ENCODE results near the gene KIF13A.
"Not testable (repeated sequence)": the region's sequence is repeated elsewhere in the genome, so short reads cannot be mapped to it uniquely, and the experiment has no call there.

Gene KIF13A

DNA sequence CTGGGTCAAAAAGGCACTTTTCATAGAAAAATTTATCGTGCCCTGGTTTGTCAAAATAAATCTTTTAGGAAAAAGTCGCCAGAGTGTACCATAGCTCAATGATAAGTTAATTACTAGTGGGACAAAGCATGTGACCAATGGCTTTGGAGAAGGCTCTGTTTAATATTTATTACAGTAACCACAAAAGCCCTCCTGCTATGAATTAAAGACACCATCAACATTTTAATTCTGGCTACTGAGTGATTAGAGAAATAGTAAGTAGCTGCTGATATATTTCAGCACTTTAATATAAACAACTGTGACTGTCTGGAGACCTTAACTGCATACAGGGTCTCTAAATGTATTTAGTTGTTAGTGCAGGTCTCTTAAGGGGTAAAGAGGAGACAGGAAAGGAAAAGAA, 38.3 kb downstream of the KIF13A start:
- Histone ChIP-seq H3K36me3 (ENCODE audit: control insufficient read depth, insufficient read depth, low read length) (no peaks in the 10 kb centered on the region), H3K4me3 (ENCODE audit: extremely low read depth, insufficient read depth, low read length, poor library complexity, severe bottlenecking) (no peak overlapping the region), H3K9me3 (ENCODE audit: control insufficient read depth, low read length) (no peaks in the 10 kb centered on the region), H3K4me1 (ENCODE audit: control insufficient read depth, insufficient read depth, low read length, poor library complexity, severe bottlenecking) (no peaks in the 10 kb centered on the region), H3K27ac (ENCODE audit: low read depth, low read length, severe bottlenecking) (no peak overlapping the region)
- 100% methylated on average over 1 of the region's 2 CpGs; no CpG with 5 or more reads in 1 of the 2 experiments for WGBS, 2 experiments (ENCODE audit: insufficient coverage in 2 of 2)

DNA sequence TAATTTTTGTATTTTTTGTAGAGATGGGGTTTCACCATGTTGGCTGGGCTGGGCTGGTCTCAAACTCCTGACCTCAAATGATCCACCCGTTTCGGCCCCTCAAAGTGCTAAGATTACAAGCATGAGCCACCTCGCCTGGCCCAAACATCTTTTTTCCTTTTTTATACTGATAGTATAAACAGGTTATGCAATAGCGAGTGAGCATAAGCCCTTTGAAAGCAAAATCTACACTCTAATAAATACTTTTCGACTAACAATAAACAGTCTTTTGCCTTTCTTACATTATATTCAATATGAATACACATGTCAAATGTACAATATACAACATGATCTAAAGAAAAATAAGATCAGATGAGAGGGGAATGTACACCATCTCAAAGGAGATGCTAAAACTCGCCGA, 38.7 kb downstream of the KIF13A start:
- no peaks in the 10 kb centered on the region for H3K9me3 ChIP-seq (ENCODE audit: control insufficient read depth, low read length)
- no peak overlapping the region for H3K27ac ChIP-seq (ENCODE audit: low read depth, low read length, severe bottlenecking)
- no peaks in the 10 kb centered on the region for H3K36me3 ChIP-seq (ENCODE audit: control insufficient read depth, insufficient read depth, low read length)
- H3K4me3 ChIP-seq (ENCODE audit: extremely low read depth, insufficient read depth, low read length, poor library complexity, severe bottlenecking): no peak overlapping the region
- H3K4me1 ChIP-seq (ENCODE audit: control insufficient read depth, insufficient read depth, low read length, poor library complexity, severe bottlenecking): no peaks in the 10 kb centered on the region
- 75% methylated on average over 2 of the region's 7 CpGs; no CpG with 5 or more reads in 1 of the 2 experiments for WGBS, 2 experiments (ENCODE audit: insufficient coverage in 2 of 2)

DNA sequence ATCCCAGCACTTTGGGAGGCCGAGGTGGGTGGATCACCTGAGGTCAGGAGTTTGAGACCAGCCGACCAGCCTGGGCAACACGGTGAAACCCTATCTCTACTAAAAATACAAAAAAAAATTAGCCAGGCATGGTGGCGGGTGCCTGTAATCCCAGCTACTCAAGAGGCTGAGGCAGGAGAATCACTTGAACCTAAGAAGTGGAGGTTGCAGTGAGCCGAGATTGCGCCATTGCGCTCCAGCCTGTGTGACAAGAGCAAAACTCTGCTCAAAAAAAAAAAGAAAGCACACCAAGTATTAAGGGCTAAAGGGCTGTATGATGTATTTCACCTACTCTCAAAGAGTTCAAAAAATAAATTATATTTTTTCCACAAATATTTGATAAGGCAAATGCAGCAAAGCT, 39.9 kb downstream of the KIF13A start:
- WGBS, 2 experiments (ENCODE audit: insufficient coverage in 2 of 2): 93% methylated on average over 3 of the region's 7 CpGs; no CpG with 5 or more reads in 1 of the 2 experiments
- H3K4me1 ChIP-seq (ENCODE audit: control insufficient read depth, insufficient read depth, low read length, poor library complexity, severe bottlenecking); H3K27ac ChIP-seq (ENCODE audit: low read depth, low read length, severe bottlenecking); H3K36me3 ChIP-seq (ENCODE audit: control insufficient read depth, insufficient read depth, low read length); H3K9me3 ChIP-seq (ENCODE audit: control insufficient read depth, low read length); H3K4me3 ChIP-seq (ENCODE audit: extremely low read depth, insufficient read depth, low read length, poor library complexity, severe bottlenecking): not testable (repeated sequence)

DNA sequence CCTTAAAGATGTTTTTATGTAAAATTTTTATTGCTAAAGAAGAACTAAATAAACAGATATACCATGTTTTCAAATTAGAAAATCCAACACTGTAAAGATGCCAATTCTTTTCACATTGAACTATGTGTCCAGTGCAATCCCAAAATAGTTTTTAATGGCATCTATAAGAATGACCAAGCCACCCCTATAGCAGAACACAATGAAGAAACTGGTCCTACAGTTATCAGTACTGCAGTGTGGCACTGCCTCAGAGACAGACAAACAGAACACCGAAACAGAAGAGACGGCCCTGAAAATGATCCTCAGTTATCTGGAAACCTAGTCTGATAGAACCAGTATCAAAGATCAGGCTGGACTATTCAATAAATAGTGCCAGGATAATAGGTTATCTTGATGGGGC, 41.9 kb downstream of the KIF13A start:
- WGBS, 2 experiments (ENCODE audit: insufficient coverage in 2 of 2): 83% methylated on average over 1 of the region's 2 CpGs; no CpG with 5 or more reads in 1 of the 2 experiments
- no peak overlapping the region for H3K27ac ChIP-seq (ENCODE audit: low read depth, low read length, severe bottlenecking)
- no peak overlapping the region for H3K4me3 ChIP-seq (ENCODE audit: extremely low read depth, insufficient read depth, low read length, poor library complexity, severe bottlenecking)
- H3K4me1 ChIP-seq (ENCODE audit: control insufficient read depth, insufficient read depth, low read length, poor library complexity, severe bottlenecking): no peaks in the 10 kb centered on the region
- H3K9me3 ChIP-seq (ENCODE audit: control insufficient read depth, low read length): no peaks in the 10 kb centered on the region
- no peaks in the 10 kb centered on the region for H3K36me3 ChIP-seq (ENCODE audit: control insufficient read depth, insufficient read depth, low read length)

DNA sequence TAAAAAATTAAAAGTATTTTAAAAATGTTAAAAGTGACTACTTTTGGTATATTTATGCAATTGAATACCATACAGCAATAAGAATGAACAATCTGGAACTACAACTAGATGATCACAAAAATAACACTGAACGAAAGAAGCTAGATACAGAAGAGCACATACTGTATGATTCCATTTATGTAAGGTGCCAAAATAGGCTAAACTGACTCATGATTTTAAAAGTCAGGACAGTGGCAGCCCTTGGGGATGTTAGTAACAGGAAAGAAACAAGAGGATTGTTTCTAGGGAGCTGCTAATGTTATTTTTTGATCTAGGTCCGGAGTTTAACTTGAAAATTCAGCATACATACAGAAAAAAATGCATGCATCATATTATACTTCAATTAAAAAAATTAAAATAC, 42.3 kb downstream of the KIF13A start:
- no CpG with 5 or more reads among the region's 2 CpGs for WGBS, 2 experiments (ENCODE audit: insufficient coverage in 2 of 2)
- Histone ChIP-seq H3K4me3 (ENCODE audit: extremely low read depth, insufficient read depth, low read length, poor library complexity, severe bottlenecking) (no peak overlapping the region), H3K9me3 (ENCODE audit: control insufficient read depth, low read length) (no peaks in the 10 kb centered on the region), H3K36me3 (ENCODE audit: control insufficient read depth, insufficient read depth, low read length) (no peaks in the 10 kb centered on the region), H3K4me1 (ENCODE audit: control insufficient read depth, insufficient read depth, low read length, poor library complexity, severe bottlenecking) (no peaks in the 10 kb centered on the region), H3K27ac (ENCODE audit: low read depth, low read length, severe bottlenecking) (no peak overlapping the region)

DNA sequence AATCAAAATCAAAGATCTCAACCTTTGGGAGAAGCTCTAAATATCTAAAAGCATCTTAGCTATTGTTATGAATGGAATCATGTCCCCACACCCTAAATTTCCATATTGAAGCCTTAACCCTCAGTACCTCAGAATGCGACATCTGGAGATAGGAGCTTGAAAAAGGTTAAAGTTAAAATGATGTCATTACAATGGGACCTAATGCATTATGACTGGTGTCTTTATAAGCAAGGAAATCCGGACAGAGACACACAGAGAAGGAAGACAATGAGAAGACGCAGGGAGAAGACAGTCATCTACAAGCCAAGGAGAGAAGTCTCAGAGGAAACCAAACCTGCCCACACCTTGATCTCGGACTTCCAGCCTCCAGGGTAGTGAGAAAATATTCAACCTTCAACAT, 46.1 kb downstream of the KIF13A start:
- Histone ChIP-seq H3K9me3 (ENCODE audit: control insufficient read depth, low read length) (no peaks in the 10 kb centered on the region), H3K27ac (ENCODE audit: low read depth, low read length, severe bottlenecking) (no peak overlapping the region), H3K36me3 (ENCODE audit: control insufficient read depth, insufficient read depth, low read length) (no peaks in the 10 kb centered on the region), H3K4me3 (ENCODE audit: extremely low read depth, insufficient read depth, low read length, poor library complexity, severe bottlenecking) (no peak overlapping the region), H3K4me1 (ENCODE audit: control insufficient read depth, insufficient read depth, low read length, poor library complexity, severe bottlenecking) (no peaks in the 10 kb centered on the region)
- 87 to 100% methylated on average over 2 to 3 of the region's 4 CpGs for WGBS, 2 experiments (ENCODE audit: insufficient coverage in 2 of 2)

DNA sequence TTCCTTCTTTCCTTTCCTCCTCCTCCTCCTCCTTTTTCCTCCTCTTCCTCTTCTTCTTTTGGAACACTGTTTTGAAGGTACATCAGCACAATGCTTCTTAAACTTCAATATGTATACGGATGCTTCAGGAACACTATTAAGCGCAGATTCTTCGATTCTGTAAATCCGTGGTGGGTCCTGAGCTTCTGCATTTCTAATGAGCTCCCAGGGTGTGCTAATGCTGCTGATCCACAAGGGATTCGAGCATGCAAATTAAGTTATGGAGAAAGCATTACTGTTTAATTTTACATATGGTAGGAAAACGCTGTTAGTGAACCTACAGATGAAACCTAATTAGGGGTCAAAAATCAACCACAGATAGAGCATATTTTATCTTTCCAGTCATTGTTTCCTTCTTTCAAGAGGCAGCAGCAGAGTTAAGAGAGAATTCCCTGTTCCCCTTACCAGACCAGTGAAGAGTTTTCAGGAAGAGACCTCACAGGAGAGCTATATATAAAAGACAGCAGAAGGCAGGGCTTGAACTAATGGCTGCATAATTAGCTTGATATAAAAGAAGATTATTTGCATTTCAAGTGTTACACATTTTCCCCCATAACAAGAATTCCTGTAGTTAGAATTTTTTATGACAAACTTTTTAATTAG, 47.2 kb downstream of the KIF13A start:
- Histone ChIP-seq H3K4me3 (ENCODE audit: extremely low read depth, insufficient read depth, low read length, poor library complexity, severe bottlenecking) (no peak overlapping the region), H3K4me1 (ENCODE audit: control insufficient read depth, insufficient read depth, low read length, poor library complexity, severe bottlenecking) (no peaks in the 10 kb centered on the region), H3K9me3 (ENCODE audit: control insufficient read depth, low read length) (no peaks in the 10 kb centered on the region), H3K27ac (ENCODE audit: low read depth, low read length, severe bottlenecking) (no peak overlapping the region), H3K36me3 (ENCODE audit: control insufficient read depth, insufficient read depth, low read length) (no peaks in the 10 kb centered on the region)
- 54 to 65% methylated on average over 4 of the region's 6 CpGs for WGBS, 2 experiments (ENCODE audit: insufficient coverage in 2 of 2)

DNA sequence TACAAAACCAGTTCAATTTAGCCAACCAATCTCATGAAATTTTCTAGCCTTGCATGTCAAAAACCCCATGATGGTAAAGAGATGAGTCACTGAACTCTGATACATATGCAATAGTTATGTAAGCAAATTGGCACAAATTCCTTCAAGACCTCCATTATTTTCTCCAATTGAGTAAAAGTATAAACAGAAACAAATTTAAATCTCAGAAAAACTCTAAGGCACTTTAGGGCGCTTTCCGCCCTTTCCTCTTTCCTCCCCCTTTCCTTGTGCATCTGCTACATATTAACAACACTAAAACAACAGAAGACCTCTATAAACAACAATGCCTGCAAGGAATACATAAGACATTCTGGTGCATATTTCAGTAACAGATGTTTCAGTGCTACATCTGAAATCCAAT, 48.5 kb downstream of the KIF13A start:
- Histone ChIP-seq H3K4me1 (ENCODE audit: control insufficient read depth, insufficient read depth, low read length, poor library complexity, severe bottlenecking) (no peaks in the 10 kb centered on the region), H3K27ac (ENCODE audit: low read depth, low read length, severe bottlenecking) (no peak overlapping the region), H3K4me3 (ENCODE audit: extremely low read depth, insufficient read depth, low read length, poor library complexity, severe bottlenecking) (no peak overlapping the region), H3K9me3 (ENCODE audit: control insufficient read depth, low read length) (no peaks in the 10 kb centered on the region), H3K36me3 (ENCODE audit: control insufficient read depth, insufficient read depth, low read length) (no peaks in the 10 kb centered on the region)
- 100% methylated on average over 2 of the region's 2 CpGs for whole genome bisulfite sequencing, 2 experiments (ENCODE audit: insufficient coverage in 2 of 2)

DNA sequence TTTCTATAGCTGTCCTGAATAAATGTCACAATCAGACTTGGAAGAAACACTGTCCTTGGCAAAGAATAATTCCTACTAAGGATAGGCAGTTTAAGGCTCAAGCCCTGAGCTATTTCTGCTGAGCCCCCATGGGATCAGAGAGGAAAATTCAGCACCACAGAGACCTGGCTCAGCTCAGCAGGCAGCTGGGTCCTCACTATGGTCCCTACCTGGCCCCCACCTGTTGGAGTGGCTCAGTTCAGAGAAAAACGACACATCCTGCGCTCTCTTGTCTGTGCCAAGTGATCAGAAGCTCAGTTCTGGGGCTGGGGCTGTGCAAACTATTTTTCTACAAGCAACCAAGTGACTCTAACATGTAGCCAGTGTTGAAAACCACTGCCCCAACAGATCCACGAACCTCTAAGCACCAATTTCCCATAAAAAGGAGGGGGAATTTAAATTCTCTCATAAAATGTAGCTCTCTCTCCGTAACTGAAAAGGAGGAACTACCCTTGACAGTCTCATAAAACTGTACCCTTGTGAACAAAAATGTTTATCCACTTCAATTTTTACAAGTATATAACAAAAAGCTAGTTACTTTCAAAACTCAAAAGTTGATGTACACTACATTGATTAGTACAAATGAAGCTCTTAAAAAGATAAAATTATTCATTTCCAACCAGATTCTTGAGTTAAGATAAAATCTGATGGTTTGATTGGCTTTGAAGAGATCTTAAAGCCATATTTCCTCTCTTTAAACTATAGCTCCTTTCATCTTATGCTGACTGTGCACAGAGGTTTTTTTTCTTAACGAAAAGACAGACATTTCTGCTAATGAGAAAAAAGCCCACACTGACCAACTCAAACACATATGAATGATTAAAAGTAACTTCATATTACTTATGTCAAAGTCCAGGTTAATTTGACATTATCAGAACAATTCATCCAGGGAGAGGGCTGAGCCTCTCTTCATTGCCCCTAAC, 52.0 kb downstream of the KIF13A start:
- Histone ChIP-seq H3K36me3 (ENCODE audit: control insufficient read depth, insufficient read depth, low read length) (no peaks in the 10 kb centered on the region), H3K27ac (ENCODE audit: low read depth, low read length, severe bottlenecking) (no peak overlapping the region), H3K4me1 (ENCODE audit: control insufficient read depth, insufficient read depth, low read length, poor library complexity, severe bottlenecking) (peaks cover 2% of the 10 kb centered on the region), H3K9me3 (ENCODE audit: control insufficient read depth, low read length) (no peaks in the 10 kb centered on the region), H3K4me3 (ENCODE audit: extremely low read depth, insufficient read depth, low read length, poor library complexity, severe bottlenecking) (no peak overlapping the region)
- 72 to 88% methylated on average over 2 of the region's 5 CpGs for WGBS, 2 experiments (ENCODE audit: insufficient coverage in 2 of 2)

DNA sequence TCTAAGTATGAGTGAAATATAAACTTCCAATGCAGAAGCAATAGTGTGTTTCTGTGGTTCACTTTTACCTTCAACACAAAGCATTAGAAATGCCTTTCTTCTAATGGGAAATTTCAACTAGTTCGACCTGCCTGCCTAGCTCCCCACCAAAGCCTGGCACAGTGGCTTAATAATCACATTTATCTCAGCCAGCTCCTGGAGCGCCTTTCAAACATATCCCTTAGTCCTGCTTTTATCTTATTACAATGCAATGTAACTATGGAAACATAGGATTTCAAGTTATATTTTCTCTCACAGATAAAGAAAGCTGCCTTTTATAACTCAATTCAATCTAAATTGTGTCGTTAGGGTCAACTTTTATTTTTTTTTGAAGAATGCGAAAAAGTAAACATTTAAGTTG, 53.7 kb downstream of the KIF13A start:
- H3K36me3 ChIP-seq (ENCODE audit: control insufficient read depth, insufficient read depth, low read length): no peaks in the 10 kb centered on the region
- H3K27ac ChIP-seq (ENCODE audit: low read depth, low read length, severe bottlenecking): no peak overlapping the region
- peaks cover 7% of the 10 kb centered on the region for H3K4me1 ChIP-seq (ENCODE audit: control insufficient read depth, insufficient read depth, low read length, poor library complexity, severe bottlenecking)
- WGBS, 2 experiments (ENCODE audit: insufficient coverage in 2 of 2): 100% methylated on average over 1 of the region's 4 CpGs; no CpG with 5 or more reads in 1 of the 2 experiments
- no peak overlapping the region for H3K4me3 ChIP-seq (ENCODE audit: extremely low read depth, insufficient read depth, low read length, poor library complexity, severe bottlenecking)
- H3K9me3 ChIP-seq (ENCODE audit: control insufficient read depth, low read length): no peaks in the 10 kb centered on the region

All from mesodermal cell (in vitro differentiated cells).